Lower leg skin (tissue), 4 donors: Measurements from ENCODE around the gene NUTM1. TPM values are rescaled to one million over a fixed set of nuclear protein-coding genes. Genes with fewer than 3 reads are reported as not detected.
A peak's percentile ranks its signal among the peaks of the same experiment; 100 is the strongest.
"Not testable (repeated sequence)": the region's sequence is repeated elsewhere in the genome, so short reads cannot be mapped to it uniquely, and the experiment has no call there.

Experiments used
- DNase-seq, 2 donors: peaks; one replicate each; pipeline ENCODE4 v3.0.0-alpha.2; 2019; ENCODE audit warnings: low spot score in 2 of 2
- H3K4me3 ChIP-seq: fragments of 200-600 bp; sonication (generic); 2 replicates; pipeline ENCODE4 v1.5.1; 2017; ENCODE audit warnings: mild to moderate bottlenecking, low read depth; ENCODE audit not compliant: poor library complexity, severe bottlenecking
- POLR2A ChIP-seq, 2 donors: fragments of 450-650 bp; IDR thresholded peaks; one replicate each; pipeline ENCODE4 v1.6.1; 2016 to 2017; ENCODE audit warnings: antibody characterized with exemption in 2 of 2, mild to moderate bottlenecking in 1 of 2, moderate library complexity in 1 of 2
- WGBS, 2 donors: methylation state at CpG; one replicate each; pipeline ENCODE4 v1.1.5; 2018; 5-methylcytosine and 5-hydroxymethylcytosine counted together
- intact Hi-C: fragments of 100-400 bp; cut with DNase I; formaldehyde crosslinking; loops from one replicate; pipeline ENCODE4 v1.15.0; 2023; ENCODE audit warnings: low total_unique reads
- total RNA-seq, 4 donors: library from RNA; depleted of rRNA; stranded (reverse); fragments of >200 nt; gene quantifications; one replicate each; pipeline ENCODE4 v1.1.0, GENCODE V29; 2016
- TF ChIP-seq, protein P1 (sequence below), 3 donors: fragments of 450-650 bp; IDR thresholded peaks; one replicate each; pipeline ENCODE4 v1.5.1; 2016; ENCODE audit warnings: antibody characterized with exemption in 3 of 3, mild to moderate bottlenecking in 3 of 3, moderate library complexity in 2 of 3

The NUTM1 gene
- total RNA-seq, 4 donors from 2014 or later, result not detected

DNA sequence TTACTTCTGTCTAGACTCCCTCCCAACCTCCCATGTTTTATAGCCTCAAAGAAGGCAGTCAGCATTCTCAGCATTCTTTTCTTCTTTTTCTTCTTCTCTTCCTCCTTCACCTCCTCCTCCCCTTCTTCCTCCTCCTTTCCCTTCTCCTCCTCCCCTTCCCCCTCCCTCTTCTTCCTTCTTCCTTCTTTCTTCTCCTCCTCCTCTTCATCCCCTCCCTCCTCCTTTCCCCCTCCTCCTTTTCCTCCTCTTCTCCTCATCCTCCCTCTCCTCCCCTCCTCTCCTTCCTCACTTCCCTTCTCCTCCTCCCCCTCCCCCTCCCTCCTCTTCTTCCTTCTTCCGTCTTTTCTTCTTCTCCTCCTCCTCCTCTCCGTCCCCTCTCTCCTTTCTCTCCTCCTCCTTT lies 27.5 kb downstream of the NUTM1 start:
- DNase-seq, result no peak
- TF ChIP-seq POLR2A (IDR thresholded peaks at IDR 0.05), result no peak
- TF ChIP-seq, protein P1, sequence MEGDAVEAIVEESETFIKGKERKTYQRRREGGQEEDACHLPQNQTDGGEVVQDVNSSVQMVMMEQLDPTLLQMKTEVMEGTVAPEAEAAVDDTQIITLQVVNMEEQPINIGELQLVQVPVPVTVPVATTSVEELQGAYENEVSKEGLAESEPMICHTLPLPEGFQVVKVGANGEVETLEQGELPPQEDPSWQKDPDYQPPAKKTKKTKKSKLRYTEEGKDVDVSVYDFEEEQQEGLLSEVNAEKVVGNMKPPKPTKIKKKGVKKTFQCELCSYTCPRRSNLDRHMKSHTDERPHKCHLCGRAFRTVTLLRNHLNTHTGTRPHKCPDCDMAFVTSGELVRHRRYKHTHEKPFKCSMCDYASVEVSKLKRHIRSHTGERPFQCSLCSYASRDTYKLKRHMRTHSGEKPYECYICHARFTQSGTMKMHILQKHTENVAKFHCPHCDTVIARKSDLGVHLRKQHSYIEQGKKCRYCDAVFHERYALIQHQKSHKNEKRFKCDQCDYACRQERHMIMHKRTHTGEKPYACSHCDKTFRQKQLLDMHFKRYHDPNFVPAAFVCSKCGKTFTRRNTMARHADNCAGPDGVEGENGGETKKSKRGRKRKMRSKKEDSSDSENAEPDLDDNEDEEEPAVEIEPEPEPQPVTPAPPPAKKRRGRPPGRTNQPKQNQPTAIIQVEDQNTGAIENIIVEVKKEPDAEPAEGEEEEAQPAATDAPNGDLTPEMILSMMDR (IDR thresholded peaks at IDR 0.05), result no peak
- WGBS, 2 donors, result 31 to 46% methylated on average over 2 of the region's 2 CpGs
- H3K4me3 ChIP-seq, result no peak overlapping the region
- intact Hi-C loops, result no loop called here

DNA sequence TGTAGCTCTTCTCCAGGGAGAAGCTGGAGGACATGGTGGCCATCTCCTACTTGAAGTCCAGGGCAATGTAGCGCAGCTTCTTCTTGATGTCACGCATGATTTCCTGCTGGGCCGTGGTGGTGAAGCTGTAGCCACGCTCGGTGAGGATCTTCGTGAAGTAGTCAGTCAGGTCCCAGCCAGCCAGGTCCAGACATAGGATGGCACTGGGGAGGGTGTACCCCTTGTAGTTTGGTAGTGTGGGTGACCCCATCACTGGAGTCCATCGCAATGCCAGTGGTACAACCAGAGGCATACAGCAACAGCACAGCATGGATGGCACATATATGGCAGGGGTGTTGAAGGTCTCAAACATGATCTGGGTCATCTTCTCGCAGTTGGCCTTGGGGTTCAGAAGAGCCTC lies 30.8 kb downstream of the NUTM1 start:
- intact Hi-C loops, result no loop called here
- no peak overlapping the region for H3K4me3 ChIP-seq
- DNase-seq, result peak in 1 of 2 donors; percentile 43
- 85 to 87% methylated on average over 8 of the region's 8 CpGs for WGBS, 2 donors
- no peak for TF ChIP-seq POLR2A (IDR thresholded peaks at IDR 0.05)
- TF ChIP-seq, protein P1 (IDR thresholded peaks at IDR 0.05), result no peak

GRCh38 chr15:34374816-34375215 lies 31.7 kb downstream of the NUTM1 start:
- intact Hi-C loops, result no loop called here
- no peak overlapping the region for H3K4me3 ChIP-seq
- TF ChIP-seq, protein P1 (IDR thresholded peaks at IDR 0.05), result no peak
- no peak for TF ChIP-seq POLR2A (IDR thresholded peaks at IDR 0.05)
- 88 to 96% methylated on average over 2 of the region's 2 CpGs for WGBS, 2 donors
- no peak for DNase-seq

- intact Hi-C loops, DNase-seq, H3K4me3 ChIP-seq: not testable (repeated sequence)
- WGBS, 2 donors, result 95 to 100% methylated on average over 2 of the region's 2 CpGs
Measured at GRCh38 chr15:34375541-34375940, 32.4 kb downstream of the NUTM1 start.

GRCh38 chr15:34376856-34377255 lies 33.7 kb downstream of the NUTM1 start:
- intact Hi-C loops, result no loop called here
- TF ChIP-seq, protein P1 (IDR thresholded peaks at IDR 0.05), result no peak
- TF ChIP-seq POLR2A (IDR thresholded peaks at IDR 0.05), result no peak
- no peak overlapping the region for H3K4me3 ChIP-seq
- 95 to 97% methylated on average over 2 of the region's 2 CpGs for WGBS, 2 donors
- DNase-seq, result no peak

DNA sequence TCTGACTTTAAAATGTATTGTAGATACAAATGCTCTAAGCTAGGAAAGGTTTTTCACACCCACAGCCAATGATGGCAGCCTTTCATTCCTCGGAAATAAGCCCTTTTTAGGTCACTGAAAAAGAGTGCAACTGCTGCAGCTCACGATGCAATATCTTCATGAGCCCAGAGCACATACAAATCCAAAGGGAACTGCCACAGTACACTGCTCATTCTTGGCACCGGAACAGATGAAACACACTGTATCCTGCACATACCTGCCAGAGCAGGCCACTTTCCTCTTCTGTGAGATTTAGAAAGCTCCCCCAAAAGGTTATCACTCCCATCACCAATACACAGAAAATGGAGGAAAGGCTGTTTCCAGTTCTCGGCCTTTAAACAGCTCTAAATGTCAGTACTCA lies 37.4 kb downstream of the NUTM1 start:
- intact Hi-C loops, H3K4me3 ChIP-seq: not testable (repeated sequence)
- peak in 1 of 2 donors; percentile 14 for DNase-seq
- 73 to 84% methylated on average over 4 of the region's 4 CpGs for WGBS, 2 donors

DNA sequence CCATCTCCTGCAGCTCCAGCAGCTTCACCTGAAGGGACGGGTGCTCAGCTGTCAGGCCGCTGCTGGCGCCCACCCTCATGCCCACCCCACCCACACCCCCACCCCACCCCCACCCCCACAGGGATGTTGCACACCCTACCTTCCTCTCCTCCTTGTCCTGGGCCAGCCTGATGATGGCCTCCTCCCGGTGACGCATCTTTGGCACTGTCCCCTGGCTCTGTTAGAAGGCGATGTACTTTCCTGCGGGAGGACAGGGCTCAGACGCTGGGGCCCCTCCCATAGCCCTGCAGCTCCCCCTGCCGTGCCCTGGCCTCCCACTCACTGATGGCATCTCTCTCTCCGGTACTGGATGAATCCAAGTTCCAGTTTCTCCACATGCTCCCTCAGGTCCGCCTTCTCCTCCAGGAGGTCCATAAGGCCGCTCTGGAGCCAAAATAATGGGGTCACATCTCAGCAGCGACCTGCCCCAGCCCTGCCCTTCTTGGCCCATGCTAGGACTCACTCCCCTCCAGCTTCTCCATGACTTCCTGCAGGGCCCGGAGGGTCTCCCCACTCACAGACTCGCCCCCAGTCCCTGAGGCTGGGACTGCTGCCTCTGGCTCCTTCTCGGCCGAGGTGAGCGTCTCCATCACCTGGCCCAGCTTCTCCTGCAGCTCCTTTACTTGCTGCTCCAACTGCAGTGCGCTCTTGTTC lies 38.9 kb downstream of the NUTM1 start:
- no CpG with 5 or more reads among the region's 19 CpGs for WGBS, 2 donors
- DNase-seq, intact Hi-C loops, H3K4me3 ChIP-seq: not testable (repeated sequence)

DNA sequence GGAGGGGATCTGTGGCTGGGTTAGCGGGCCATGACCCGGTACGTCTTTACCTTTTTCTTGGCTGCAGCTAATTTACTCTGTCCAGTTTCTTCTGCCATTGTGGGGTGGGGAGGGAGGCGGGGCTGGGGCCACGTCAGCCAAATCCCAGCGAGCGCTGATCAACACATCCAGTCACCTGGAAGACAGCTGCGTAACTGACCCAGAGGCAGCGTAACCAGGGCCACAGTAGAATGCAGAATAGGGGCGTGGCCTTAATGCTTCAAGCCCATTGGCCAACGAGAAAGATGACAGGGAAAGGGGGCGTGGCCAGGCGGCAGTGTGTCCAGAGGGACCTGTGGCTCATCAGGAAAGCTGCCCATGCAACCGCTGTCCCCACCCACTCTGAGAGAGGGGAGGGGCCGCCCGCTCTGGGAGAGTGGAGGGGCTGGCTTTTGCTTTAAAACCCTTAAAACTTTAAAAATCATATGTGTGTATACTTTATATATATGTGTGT lies 46.5 kb downstream of the NUTM1 start:
- DNase-seq, H3K4me3 ChIP-seq, intact Hi-C loops: not testable (repeated sequence)
- no CpG with 5 or more reads among the region's 16 CpGs for WGBS, 2 donors

DNA sequence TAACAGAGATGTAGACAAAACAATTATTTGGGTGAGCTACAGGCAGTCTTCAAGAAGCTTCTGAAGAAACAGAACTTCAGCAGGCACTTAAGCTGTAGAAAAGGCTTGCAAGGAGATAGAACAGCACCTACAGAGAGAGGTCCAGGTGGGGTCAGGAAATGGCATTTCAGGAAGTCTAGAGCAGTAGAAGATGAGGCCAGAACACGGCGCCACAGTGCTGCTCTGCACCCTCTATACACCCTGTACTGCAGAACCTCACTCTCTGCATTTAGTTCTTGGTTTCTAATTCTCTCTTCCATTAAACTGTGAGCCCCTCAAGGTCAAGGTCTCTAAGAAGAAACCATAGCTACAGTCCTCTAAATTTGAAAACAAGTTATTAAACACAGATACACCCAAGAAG lies 49.9 kb downstream of the NUTM1 start:
- H3K4me3 ChIP-seq, DNase-seq, intact Hi-C loops: not testable (repeated sequence)
- no CpG with 5 or more reads among the region's 2 CpGs for WGBS, 2 donors

DNA sequence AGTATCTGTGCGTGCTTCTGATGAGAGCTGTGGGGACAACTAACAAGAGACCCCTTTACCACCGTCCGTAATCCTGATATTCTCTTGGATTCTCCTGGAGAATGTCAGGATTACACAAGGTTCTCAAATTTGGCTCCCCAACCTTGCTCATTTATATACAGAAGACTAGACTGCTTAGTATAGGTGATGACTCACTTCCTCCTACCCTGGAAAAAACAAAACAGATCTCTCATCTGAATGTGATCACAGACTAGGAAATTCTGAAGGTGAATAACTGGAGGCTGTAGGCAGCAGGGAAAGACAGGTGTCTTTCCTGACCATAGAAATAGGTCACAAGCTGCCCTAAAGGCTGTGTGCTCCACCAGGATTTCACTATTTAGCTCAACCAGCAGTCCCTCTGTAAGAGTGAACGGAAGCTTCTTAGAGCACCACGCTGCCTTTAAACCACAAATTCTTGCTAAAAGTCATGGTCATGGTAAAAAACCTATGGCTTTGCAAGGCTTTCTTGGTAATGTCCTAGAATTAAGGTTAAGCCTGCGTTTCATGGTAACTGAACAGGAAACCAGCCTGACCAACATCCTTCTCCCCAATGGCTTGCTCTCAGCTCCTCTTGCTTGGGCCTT lies 54.6 kb downstream of the NUTM1 start:
- 93% methylated on average over 3 of the region's 6 CpGs; no CpG with 5 or more reads in 1 of the 2 donors for WGBS, 2 donors
- H3K4me3 ChIP-seq, intact Hi-C loops, DNase-seq: not testable (repeated sequence)
